AG09309 (cell line): ENCODE data around the gene KBTBD4.
"Not testable (repeated sequence)": the region's sequence is repeated elsewhere in the genome, so short reads cannot be mapped to it uniquely, and the experiment has no call there.

Experiments
- DNase-seq: peaks from one replicate; pipeline ENCODE4 v3.0.0-alpha.2; 2010; ENCODE audit warnings: low read depth
- H3K4me3 ChIP-seq: 2 replicates; pipeline ENCODE4 v1.5.1; 2011; ENCODE audit warnings: mild to moderate bottlenecking, low read depth, low read length, moderate library complexity; ENCODE audit not compliant: control insufficient read depth
- CTCF ChIP-seq: IDR thresholded peaks from 2 replicates; pipeline ENCODE4 v1.5.1; 2011; ENCODE audit warnings: mild to moderate bottlenecking, low read depth, low read length, inconsistent platforms; ENCODE audit not compliant: insufficient read depth, control insufficient read depth; ENCODE audit errors: missing control alignments

KBTBD4 gene

GRCh38 chr11:47529951-47530350 lies 48.8 kb downstream of the KBTBD4 start:
- no peak for DNase-seq
- no peak for TF ChIP-seq CTCF
- no peak overlapping the region for H3K4me3 ChIP-seq

DNA sequence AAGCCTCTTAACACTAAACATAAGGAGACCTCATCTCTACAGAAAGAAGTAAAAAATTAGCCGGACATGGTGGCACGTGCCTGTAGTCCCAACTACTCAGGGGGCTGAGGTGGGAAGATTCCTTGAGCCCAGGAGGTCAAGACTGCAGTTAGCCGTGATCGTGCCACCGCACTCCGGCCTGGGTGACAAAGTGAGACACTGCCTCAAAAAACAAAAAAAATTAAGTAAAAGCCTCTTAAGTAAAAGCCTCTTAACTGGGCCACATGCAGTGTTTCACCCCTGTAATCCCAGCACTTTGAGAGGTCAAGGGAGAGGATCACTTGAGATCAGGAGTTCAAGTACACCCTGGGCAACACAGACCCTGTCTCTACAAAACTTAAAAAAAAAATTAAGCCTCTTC lies 51.6 kb downstream of the KBTBD4 start:
- H3K4me3 ChIP-seq: no peak overlapping the region
- DNase-seq: no peak
- no peak for TF ChIP-seq CTCF

- not testable (repeated sequence) for DNase-seq, H3K4me3 ChIP-seq
These were observed 52.7 kb downstream of the KBTBD4 start for GRCh38 chr11:47526032-47526431.

- DNase-seq: no peak
- no peak for TF ChIP-seq CTCF
- no peak overlapping the region for H3K4me3 ChIP-seq
These were observed 54.4 kb downstream of the KBTBD4 start for GRCh38 chr11:47524291-47524874.

DNA sequence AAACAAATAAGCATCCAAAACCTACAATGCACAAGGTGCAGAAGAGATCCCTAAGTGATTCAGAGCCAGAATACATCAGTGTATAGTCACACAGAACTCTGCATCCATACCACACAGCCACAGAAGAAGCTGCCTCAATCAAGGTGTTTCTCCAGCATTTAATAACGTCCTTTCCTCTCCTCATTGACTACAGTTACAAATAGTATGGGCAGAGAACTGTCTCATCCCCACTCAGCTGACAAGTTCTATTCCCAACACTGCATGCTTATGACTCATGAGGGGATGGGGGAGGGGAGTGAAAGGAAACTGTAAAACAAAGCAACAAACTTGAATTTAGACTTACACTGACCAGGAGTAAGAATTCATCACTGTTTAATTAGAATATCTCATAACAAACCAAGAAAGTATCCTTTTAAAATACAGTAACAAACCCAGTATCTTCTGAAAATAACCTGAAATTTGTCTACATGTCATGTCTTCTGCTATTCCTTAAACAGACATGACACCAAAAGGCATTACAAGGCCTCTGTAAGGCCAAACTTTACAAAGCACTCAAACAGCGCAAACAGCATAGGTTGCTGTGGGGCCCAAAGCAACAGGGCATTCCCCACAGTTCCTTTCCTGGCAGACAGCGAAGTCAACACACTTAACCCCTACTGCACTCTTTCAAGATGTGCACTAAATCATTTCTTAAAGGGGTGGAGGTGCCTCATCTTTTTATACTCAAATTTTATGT lies 55.1 kb downstream of the KBTBD4 start:
- no peak overlapping the region for H3K4me3 ChIP-seq
- TF ChIP-seq CTCF: no peak
- peak; percentile 40 for DNase-seq
